GM18951 (cell line): ENCODE results near the gene LAMP2.
"Not testable (repeated sequence)": the region's sequence is repeated elsewhere in the genome, so short reads cannot be mapped to it uniquely, and the experiment has no call there.

Experiments
- POLR2A ChIP-seq: IDR thresholded peaks from 4 replicates; pipeline ENCODE4 v1.6.1; 2011; ENCODE audit warnings: mild to moderate bottlenecking; ENCODE audit not compliant: insufficient read length, insufficient read depth; ENCODE audit errors: extremely low read depth
- in situ Hi-C: fragments of 300-500 bp; cut with MboI; formaldehyde crosslinking; loops from one replicate; pipeline ENCODE4 v1.12.0; 2022; ENCODE audit warnings: low sequenced_read_pairs, mixed read lengths, inconsistent platforms; ENCODE audit not compliant: unreplicated experiment

The LAMP2 gene

GRCh38 chrX:120474085-120474484, 5.0 kb upstream of the LAMP2 start:
- no peak for TF ChIP-seq POLR2A
- in situ Hi-C loops: no loop called here

GRCh38 chrX:120469657-120470056, 561 bp upstream of the LAMP2 start:
- in situ Hi-C loops: not testable (repeated sequence)

- in situ Hi-C loops: no loop called here
Observed at GRCh38 chrX:120468479-120468824, 644 bp downstream of the LAMP2 start.

GRCh38 chrX:120468071-120468470, 1.0 kb downstream of the LAMP2 start:
- in situ Hi-C loops: no loop called here
- TF ChIP-seq POLR2A: no peak

More at GRCh38 chrX:120468479-120468824, 644 bp downstream of the LAMP2 start:
- TF ChIP-seq POLR2A: no peak

GRCh38 chrX:120464411-120464810, 4.7 kb downstream of the LAMP2 start:
- no peak for TF ChIP-seq POLR2A
- in situ Hi-C loops: no loop called here

- in situ Hi-C loops: no loop called here
- no peak for TF ChIP-seq POLR2A
Observed at GRCh38 chrX:120463241-120463640, 5.9 kb downstream of the LAMP2 start.

GRCh38 chrX:120462370-120462769, 6.7 kb downstream of the LAMP2 start:
- TF ChIP-seq POLR2A: no peak
- in situ Hi-C loops: no loop called here

- in situ Hi-C loops: no loop called here
- TF ChIP-seq POLR2A: no peak
Observed at GRCh38 chrX:120459309-120459708, 9.8 kb downstream of the LAMP2 start.

- in situ Hi-C loops: no loop called here
- TF ChIP-seq POLR2A: no peak
Observed at GRCh38 chrX:120457766-120458180, 11.3 kb downstream of the LAMP2 start.

GRCh38 chrX:120456973-120457372, 12.1 kb downstream of the LAMP2 start:
- no peak for TF ChIP-seq POLR2A

GRCh38 chrX:120453985-120454384, 15.1 kb downstream of the LAMP2 start:
- TF ChIP-seq POLR2A: no peak
- in situ Hi-C loops: no loop called here

More at GRCh38 chrX:120456973-120457372, 12.1 kb downstream of the LAMP2 start:
- in situ Hi-C loops: no loop called here

- in situ Hi-C loops: no loop called here
- no peak for TF ChIP-seq POLR2A
Observed at GRCh38 chrX:120452131-120452530, 17.0 kb downstream of the LAMP2 start.

GRCh38 chrX:120450163-120450562, 18.9 kb downstream of the LAMP2 start:
- in situ Hi-C loops: no loop called here
- TF ChIP-seq POLR2A: no peak

GRCh38 chrX:120446498-120446897, 22.6 kb downstream of the LAMP2 start:
- TF ChIP-seq POLR2A: no peak
- in situ Hi-C loops: no loop called here

- no peak for TF ChIP-seq POLR2A
- in situ Hi-C loops: no loop called here
Observed at GRCh38 chrX:120439921-120440320, 29.2 kb downstream of the LAMP2 start.

GRCh38 chrX:120429776-120430540, 39.1 kb downstream of the LAMP2 start:
- TF ChIP-seq POLR2A: no peak
- in situ Hi-C loops: no loop called here
